Loucy (cell line): ENCODE data around the gene PTPMT1.

Source experiments
- EZH2phosphoT487 ChIP-seq: fragments of 200-600 bp; IDR thresholded peaks from 2 replicates; pipeline ENCODE4 v1.6.1; 2018; ENCODE audit warnings: antibody characterized with exemption, mild to moderate bottlenecking, moderate library complexity, borderline replicate concordance
- TF ChIP-seq, protein P1 (sequence below): fragments of 200-600 bp; sonication (generic); conservative IDR thresholded peaks from 2 replicates; pipeline ENCODE4 v1.5.1; 2014; ENCODE audit warnings: mild to moderate bottlenecking, antibody characterized with exemption, low read length

DNA sequence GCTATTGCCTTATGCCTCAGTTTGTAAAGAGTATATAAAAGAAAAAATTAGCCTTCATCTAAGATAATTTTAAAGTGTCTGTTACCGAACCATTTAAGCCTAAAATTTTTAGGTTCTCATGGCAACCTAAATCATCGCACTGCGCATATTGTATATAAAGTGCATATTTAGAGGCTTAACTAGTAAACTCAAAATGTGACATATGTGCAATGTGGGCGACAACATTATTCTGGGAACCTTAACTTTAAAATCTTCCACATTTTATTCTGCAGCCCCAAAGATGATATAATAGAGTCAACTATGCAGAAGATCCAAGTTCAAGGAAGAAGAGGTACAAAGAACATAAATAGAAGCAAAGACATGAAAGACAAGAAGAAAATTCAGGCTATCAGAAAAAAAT, 35.4 kb upstream of the PTPMT1 start:
- TF ChIP-seq, protein P1, sequence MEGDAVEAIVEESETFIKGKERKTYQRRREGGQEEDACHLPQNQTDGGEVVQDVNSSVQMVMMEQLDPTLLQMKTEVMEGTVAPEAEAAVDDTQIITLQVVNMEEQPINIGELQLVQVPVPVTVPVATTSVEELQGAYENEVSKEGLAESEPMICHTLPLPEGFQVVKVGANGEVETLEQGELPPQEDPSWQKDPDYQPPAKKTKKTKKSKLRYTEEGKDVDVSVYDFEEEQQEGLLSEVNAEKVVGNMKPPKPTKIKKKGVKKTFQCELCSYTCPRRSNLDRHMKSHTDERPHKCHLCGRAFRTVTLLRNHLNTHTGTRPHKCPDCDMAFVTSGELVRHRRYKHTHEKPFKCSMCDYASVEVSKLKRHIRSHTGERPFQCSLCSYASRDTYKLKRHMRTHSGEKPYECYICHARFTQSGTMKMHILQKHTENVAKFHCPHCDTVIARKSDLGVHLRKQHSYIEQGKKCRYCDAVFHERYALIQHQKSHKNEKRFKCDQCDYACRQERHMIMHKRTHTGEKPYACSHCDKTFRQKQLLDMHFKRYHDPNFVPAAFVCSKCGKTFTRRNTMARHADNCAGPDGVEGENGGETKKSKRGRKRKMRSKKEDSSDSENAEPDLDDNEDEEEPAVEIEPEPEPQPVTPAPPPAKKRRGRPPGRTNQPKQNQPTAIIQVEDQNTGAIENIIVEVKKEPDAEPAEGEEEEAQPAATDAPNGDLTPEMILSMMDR, result no peak
- TF ChIP-seq EZH2phosphoT487, result no peak
